HG02981 (cell line): Measurements from ENCODE around the gene AKAP13.

Experiments used
- ATAC-seq: cut with Tn5 transposase; IDR thresholded peaks from one replicate; pipeline ENCODE4 v1.9.1; 2021; ENCODE audit warnings: mild to moderate bottlenecking, moderate library complexity; ENCODE audit not compliant: unreplicated experiment

Gene AKAP13

GRCh38 chr15:85589851-85590250, 209.4 kb downstream of the AKAP13 start:
- ATAC-seq, result no peak

DNA sequence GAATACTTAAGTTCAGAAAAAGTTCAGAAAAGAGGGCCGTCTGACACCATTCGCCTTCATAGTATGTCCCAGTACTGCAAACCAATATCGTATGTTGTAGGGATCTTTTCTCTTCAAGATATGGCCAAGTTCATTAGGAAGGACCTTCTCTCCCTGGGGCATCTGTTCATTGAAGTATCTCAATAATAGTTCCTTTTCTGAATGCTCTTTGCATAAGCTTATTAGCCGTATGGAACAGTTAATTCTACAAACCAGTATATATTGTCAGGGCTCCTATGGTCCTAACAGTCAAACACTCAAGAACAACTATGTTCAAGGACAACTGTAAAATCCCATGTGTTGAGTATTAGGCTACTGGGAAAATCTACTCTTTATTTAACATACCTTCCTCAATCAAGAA, 211.2 kb downstream of the AKAP13 start:
- no peak for ATAC-seq

GRCh38 chr15:85592148-85592547, 211.7 kb downstream of the AKAP13 start:
- no peak for ATAC-seq

DNA sequence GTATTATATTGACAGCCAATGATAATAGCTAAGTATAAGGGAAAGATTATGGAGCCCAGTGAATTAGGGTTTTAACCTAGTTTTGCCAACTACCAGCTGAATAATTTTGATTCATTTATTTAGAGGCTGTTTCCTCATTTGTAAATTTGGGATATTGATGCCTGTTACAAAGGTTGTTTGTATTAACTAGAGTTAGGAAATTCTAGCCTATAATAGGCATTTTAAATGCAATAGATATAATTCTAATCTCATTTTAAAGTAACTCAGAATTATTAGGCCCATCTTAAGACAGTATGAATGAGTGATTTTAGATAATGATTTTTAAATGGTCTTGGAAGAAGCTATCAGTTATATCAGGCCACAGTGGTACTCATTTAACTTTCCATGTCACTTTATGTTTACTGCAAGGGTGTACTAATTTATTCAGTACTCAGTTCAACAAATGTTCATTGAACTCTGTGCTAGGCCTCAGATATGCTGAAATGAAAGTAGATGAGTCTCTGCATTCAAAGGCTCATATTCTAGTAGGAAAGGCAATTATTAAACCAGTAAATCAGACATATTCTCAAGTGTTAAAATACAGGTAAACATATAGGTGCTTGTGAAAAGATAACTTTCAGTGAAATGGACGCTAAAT, 213.5 kb downstream of the AKAP13 start:
- no peak for ATAC-seq

DNA sequence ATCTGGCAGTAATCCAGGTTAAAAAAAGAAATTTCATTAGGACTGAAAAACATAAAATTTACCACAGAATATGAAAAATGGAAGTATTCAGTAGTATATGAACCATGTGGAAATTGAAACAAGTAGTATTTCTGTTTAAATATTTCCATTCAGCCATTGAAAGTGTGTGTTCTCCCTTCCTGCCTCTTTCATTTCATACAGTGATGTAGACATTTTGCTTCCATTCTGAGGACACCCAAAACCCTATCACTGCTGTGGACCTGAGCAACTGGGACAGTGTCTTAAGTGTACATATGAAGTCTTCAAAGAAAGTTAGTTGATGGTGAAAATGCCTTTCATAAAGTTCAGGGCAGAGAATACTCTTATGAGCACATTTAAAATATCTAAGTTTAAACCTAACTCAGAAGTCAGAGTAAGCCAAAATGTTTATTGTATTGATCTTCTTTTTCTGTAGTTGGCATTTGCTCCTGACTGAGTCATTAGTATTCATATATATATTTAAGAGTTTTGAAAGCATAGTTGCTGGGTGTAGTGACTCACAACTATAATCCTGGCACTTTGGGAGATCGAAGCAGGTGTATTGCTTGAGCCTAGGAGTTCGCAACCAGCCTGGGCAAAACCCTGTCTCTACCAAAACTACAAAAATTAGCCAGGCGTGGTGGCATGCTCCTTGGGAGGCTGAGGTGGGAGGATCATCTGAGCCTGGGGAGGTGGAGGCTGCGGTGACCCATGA, 215.6 kb downstream of the AKAP13 start:
- ATAC-seq, result no peak

- no peak for ATAC-seq
Observed at GRCh38 chr15:85597155-85597815, 216.9 kb downstream of the AKAP13 start.

- no peak for ATAC-seq
Observed at GRCh38 chr15:85598219-85598618, 217.8 kb downstream of the AKAP13 start.

DNA sequence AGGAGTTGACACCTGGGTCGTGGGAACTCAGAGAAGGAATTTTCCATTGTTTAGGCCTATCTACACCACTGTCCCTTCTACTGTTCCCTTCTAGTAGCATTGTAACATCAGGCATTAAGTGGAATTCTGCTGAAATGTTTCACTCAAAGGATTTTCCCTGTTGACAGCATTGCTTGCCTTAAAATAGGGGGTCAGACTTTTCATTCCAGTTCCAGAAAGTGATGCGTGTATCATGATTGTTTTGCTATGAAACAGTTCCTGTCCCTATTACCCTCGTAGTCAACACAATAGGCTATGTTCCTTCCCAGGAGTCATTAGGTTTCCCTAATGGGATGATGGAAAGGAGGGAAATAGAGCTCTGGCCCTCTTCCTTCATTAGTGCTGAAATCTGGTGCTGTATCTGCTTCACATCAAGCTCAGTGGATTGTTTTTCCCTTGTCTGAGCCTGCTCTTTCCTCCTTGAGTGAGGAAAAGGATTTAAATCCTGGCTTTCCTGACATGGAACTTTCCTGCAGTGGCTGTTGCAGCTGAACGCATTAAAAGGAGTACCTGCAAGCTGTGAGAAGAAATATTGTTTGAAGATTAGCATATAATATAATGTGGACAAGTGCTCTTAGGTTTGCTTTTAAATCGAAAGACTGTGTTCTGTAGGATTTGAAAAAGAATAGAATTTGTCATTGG, 218.5 kb downstream of the AKAP13 start:
- no peak for ATAC-seq

- ATAC-seq, result no peak
Observed at GRCh38 chr15:85600001-85600400, 219.6 kb downstream of the AKAP13 start.

- no peak for ATAC-seq
Observed at GRCh38 chr15:85603160-85603559, 222.8 kb downstream of the AKAP13 start.

GRCh38 chr15:85603703-85604102, 223.3 kb downstream of the AKAP13 start:
- no peak for ATAC-seq

GRCh38 chr15:85604194-85604593, 223.8 kb downstream of the AKAP13 start:
- ATAC-seq, result no peak

DNA sequence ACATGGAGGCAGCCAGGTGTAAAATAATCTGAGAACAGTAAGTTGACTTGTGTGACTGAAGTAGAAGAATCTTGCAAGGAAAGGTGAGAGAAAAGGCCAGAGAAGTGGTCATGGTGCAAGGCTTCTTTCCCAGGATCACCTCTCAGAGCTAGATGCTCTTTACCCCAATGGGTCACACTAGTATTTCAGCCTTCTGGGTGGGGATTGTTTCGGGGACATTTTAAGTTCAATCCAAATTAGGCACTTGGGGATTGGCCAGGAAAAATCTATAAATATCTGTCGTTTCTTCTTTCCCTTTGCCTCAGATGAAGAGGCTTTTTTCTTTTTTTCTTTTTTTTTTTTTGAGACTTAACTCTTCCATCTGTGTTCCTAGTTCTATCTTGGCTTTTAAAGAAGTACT, 226.3 kb downstream of the AKAP13 start:
- no peak for ATAC-seq

- no peak for ATAC-seq
Observed at GRCh38 chr15:85607141-85607806, 226.9 kb downstream of the AKAP13 start.

GRCh38 chr15:85607842-85608241, 227.4 kb downstream of the AKAP13 start:
- no peak for ATAC-seq

- no peak for ATAC-seq
Observed at GRCh38 chr15:85609492-85609891, 229.1 kb downstream of the AKAP13 start.

GRCh38 chr15:85611361-85611760, 231.0 kb downstream of the AKAP13 start:
- no peak for ATAC-seq

- ATAC-seq, result no peak
Observed at GRCh38 chr15:85614059-85614458, 233.7 kb downstream of the AKAP13 start.

DNA sequence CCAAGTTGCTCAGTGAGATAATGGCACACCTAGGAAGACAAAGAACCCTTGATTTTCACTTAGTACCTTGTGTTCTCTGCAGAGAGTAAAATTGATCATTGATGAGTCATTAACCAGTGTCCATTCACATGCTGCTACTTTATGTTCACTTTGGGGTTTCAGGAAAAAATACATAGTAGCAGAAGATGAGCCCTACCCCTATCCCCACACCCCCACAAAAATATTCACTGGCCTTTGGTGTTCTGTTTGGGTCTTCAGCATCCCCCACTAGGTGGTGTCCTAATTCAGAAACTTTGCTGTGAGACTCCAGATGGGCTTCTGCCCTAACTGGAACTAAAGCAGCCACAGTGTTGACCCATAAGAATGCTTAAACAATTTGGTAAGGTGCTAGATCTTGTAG, 235.5 kb downstream of the AKAP13 start:
- peak; percentile 64 for ATAC-seq

- no peak for ATAC-seq
Observed at GRCh38 chr15:85616549-85617110, 236.2 kb downstream of the AKAP13 start.

- no peak for ATAC-seq
Observed at GRCh38 chr15:85618228-85618505, 237.8 kb downstream of the AKAP13 start.
